Caco-2 (cell line): ENCODE measurements around the gene CEACAM4. TPM values are rescaled to one million over a fixed set of nuclear protein-coding genes. Genes with fewer than 3 reads are reported as not detected.

ENCODE experiments used
- Bru-seq: library from RNA; stranded (reverse); fragments of 400-500 nt; gene quantifications from one replicate; lab custom pipeline; 2021; lab: Mats Ljungman, UMichigan
- BruChase-seq, 2 experiments: library from RNA; stranded (reverse); fragments of 400-500 nt; gene quantifications; one replicate each; lab custom pipeline; 2021; lab: Mats Ljungman, UMichigan
- BruUV-seq: library from RNA; stranded (reverse); fragments of 400-500 nt; replicated peaks from 2 replicates; lab custom pipeline; 2021; lab: Mats Ljungman, UMichigan
- CTCF ChIA-PET: fragments of 300-600 bp; sonication (Branson Sonifier 250); formaldehyde crosslinking; loops from one replicate; lab custom pipeline; 2022; ENCODE audit warnings: antibody characterized with exemption; lab: Charles Lee
- POLR2A ChIA-PET: fragments of 300-600 bp; sonication (Branson Sonifier 250); formaldehyde crosslinking; loops from one replicate; lab custom pipeline; 2022; ENCODE audit warnings: antibody characterized with exemption; lab: Charles Lee
- DNase-seq, 2 experiments: peaks; one replicate each; pipeline versions ENCODE4 v3.0.0 to v3.0.0-alpha.2; 2020 to 2022
- H3K27me3 ChIP-seq: replicated peaks from 2 replicates; pipeline ENCODE4 v1.6.0; 2011; ENCODE audit warnings: low read length; ENCODE audit not compliant: control insufficient read depth, insufficient read depth
- H3K36me3 ChIP-seq: 2 replicates; pipeline ENCODE4 v1.5.1; 2011; ENCODE audit warnings: low read length; ENCODE audit not compliant: control insufficient read depth, insufficient read depth
- H3K4me1 ChIP-seq: fragments of 250-450 bp; sonication (Bioruptor Pico); 2 replicates; pipeline ENCODE4 v1.5.1; 2020; ENCODE audit warnings: mild to moderate bottlenecking
- H3K4me3 ChIP-seq: 2 replicates; pipeline ENCODE4 v1.5.1; 2011; ENCODE audit warnings: low read depth, mild to moderate bottlenecking, control low read depth, low read length
- H3K9me3 ChIP-seq: fragments of 250-450 bp; sonication (Bioruptor Pico); 2 replicates; pipeline ENCODE4 v1.5.1; 2020; ENCODE audit warnings: mild to moderate bottlenecking, moderate library complexity
- H3K27ac Mint-ChIP-seq: one replicate; pipeline ENCODE4 v1.8.0; 2022; ENCODE audit warnings: mixed read lengths; ENCODE audit not compliant: unreplicated experiment
- H3K27me3 Mint-ChIP-seq: one replicate; pipeline ENCODE4 v1.8.0; 2022; ENCODE audit warnings: mixed read lengths; ENCODE audit not compliant: insufficient read depth, unreplicated experiment
- H3K36me3 Mint-ChIP-seq: one replicate; pipeline ENCODE4 v1.8.0; 2022; ENCODE audit warnings: mild to moderate bottlenecking, mixed read lengths; ENCODE audit not compliant: insufficient read depth, unreplicated experiment
- H3K4me1 Mint-ChIP-seq: one replicate; pipeline ENCODE4 v1.8.0; 2022; ENCODE audit warnings: low read depth, mixed read lengths; ENCODE audit not compliant: unreplicated experiment
- H3K4me3 Mint-ChIP-seq: one replicate; pipeline ENCODE4 v1.8.0; 2022; ENCODE audit warnings: mild to moderate bottlenecking, moderate library complexity, mixed read lengths; ENCODE audit not compliant: unreplicated experiment
- H3K9me3 Mint-ChIP-seq: one replicate; pipeline ENCODE4 v1.8.0; 2022; ENCODE audit warnings: mixed read lengths; ENCODE audit not compliant: unreplicated experiment
- intact Hi-C: fragments of 100-400 bp; cut with micrococcal nuclease; formaldehyde crosslinking; loops from one replicate; pipeline ENCODE4 v1.10.0; 2022; ENCODE audit not compliant: unreplicated experiment
- long read RNA-seq: library from polyadenylated mRNA; stranded (forward); transcript quantifications from one replicate; pipeline ENCODE4 v2.0.0, GENCODE V29; 2022
- total RNA-seq: library from RNA; stranded (reverse); gene quantifications from 2 replicates; pipeline ENCODE4 v1.2.3, GENCODE V29; 2022
- TF ChIP-seq, protein P1 (sequence below), 2 experiments: fragments of 200-600 bp in 1 of 2; IDR thresholded peaks; 1 replicate in 1 of 2; 2 replicates in 1 of 2; pipeline versions ENCODE4 v1.5.1 to v1.8.0; 2011 to 2022; ENCODE audit warnings: antibody characterized with exemption in 1 of 2, control low read depth in 1 of 2, inconsistent platforms in 1 of 2, low read depth in 1 of 2, low read length in 1 of 2, mild to moderate bottlenecking in 1 of 2, moderate library complexity in 1 of 2; ENCODE audit not compliant: insufficient read depth in 1 of 2, severe bottlenecking in 1 of 2, unreplicated experiment in 1 of 2

CEACAM4 gene
- not detected in 2 replicates for total RNA-seq
- not detected for Bru-seq, nascent RNA
- not detected for BruChase-seq, experiment 1, labeled RNA remaining after a 2-hour chase
- BruChase-seq, experiment 2, labeled RNA remaining after a 6-hour chase = not detected
- long read RNA-seq = 0 reads

GRCh38 chr19:41626877-41627276, at the start of gene CEACAM4:
TSS of gene CEACAM4 (minus strand) at chr19:41627074. CDS start at chr19:41626963, 111 bp downstream.
- TF ChIP-seq, protein P1, sequence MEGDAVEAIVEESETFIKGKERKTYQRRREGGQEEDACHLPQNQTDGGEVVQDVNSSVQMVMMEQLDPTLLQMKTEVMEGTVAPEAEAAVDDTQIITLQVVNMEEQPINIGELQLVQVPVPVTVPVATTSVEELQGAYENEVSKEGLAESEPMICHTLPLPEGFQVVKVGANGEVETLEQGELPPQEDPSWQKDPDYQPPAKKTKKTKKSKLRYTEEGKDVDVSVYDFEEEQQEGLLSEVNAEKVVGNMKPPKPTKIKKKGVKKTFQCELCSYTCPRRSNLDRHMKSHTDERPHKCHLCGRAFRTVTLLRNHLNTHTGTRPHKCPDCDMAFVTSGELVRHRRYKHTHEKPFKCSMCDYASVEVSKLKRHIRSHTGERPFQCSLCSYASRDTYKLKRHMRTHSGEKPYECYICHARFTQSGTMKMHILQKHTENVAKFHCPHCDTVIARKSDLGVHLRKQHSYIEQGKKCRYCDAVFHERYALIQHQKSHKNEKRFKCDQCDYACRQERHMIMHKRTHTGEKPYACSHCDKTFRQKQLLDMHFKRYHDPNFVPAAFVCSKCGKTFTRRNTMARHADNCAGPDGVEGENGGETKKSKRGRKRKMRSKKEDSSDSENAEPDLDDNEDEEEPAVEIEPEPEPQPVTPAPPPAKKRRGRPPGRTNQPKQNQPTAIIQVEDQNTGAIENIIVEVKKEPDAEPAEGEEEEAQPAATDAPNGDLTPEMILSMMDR (IDR thresholded peaks at IDR 0.05; ENCODE audit: insufficient read depth in 1 of 2, low read depth in 1 of 2, low read length in 1 of 2, severe bottlenecking in 1 of 2, unreplicated experiment in 1 of 2) = no peak
- no TSS peak for BruUV-seq
- POLR2A ChIA-PET = no interaction called here
- Histone ChIP-seq H3K27me3 (no peaks in the 10 kb centered on the region; the same call in 1 of the 2 replicates), H3K9me3 (no peaks in the 10 kb centered on the region; the same call in 1 of the 2 replicates), H3K4me3 (no peak within 1 kb of the TSS), H3K36me3 (no peaks in the 10 kb centered on the region), H3K4me1 (no peaks in the 10 kb centered on the region)
- H3K4me1 Mint-ChIP-seq = no peaks in the 10 kb centered on the region
- intact Hi-C loops = no loop called here
- H3K9me3 Mint-ChIP-seq = peaks cover 9% of the 10 kb centered on the region
- no peak for DNase-seq
- peaks cover 26% of the 10 kb centered on the region for H3K27me3 Mint-ChIP-seq
- H3K27ac Mint-ChIP-seq = no peak within 1 kb of the TSS
- CTCF ChIA-PET = no interaction called here
- H3K4me3 Mint-ChIP-seq = no peak within 1 kb of the TSS
- no peaks in the 10 kb centered on the region for H3K36me3 Mint-ChIP-seq

DNA sequence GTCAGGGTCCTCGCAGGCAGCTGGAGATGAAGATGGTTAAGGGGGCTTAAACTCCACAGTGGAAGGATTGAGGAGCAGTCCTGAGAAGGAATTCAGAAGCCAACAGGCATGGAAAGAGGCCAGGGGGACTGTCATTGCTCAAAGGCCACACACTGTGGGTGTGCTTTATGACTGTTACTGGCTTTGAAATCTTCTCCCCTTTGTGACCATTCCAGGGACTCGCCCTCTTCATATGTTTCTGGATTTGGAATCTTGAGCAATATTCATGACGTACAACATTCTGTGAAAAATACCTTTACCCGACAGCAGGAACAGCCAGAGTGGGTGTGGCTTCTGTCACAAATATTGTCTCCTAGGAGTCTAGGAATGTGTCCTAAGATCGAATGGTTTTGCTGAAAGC, 44.6 kb upstream of the CEACAM4 start:
- BruUV-seq = no TSS peak
- DNase-seq = no peak
- H3K36me3 Mint-ChIP-seq = no peaks in the 10 kb centered on the region
- Histone ChIP-seq H3K9me3 (peaks cover 10% of the 10 kb centered on the region), H3K4me3 (no peak overlapping the region), H3K36me3 (no peaks in the 10 kb centered on the region), H3K4me1 (no peaks in the 10 kb centered on the region), H3K27me3 (no peaks in the 10 kb centered on the region)
- peaks cover 8% of the 10 kb centered on the region for H3K27me3 Mint-ChIP-seq
- ChIA-PET CTCF (no interaction called here), POLR2A (no interaction called here)
- H3K4me3 Mint-ChIP-seq = no peak overlapping the region
- H3K9me3 Mint-ChIP-seq = no peaks in the 10 kb centered on the region
- TF ChIP-seq, protein P1 (IDR thresholded peaks at IDR 0.05; ENCODE audit: insufficient read depth in 1 of 2, low read depth in 1 of 2, low read length in 1 of 2, severe bottlenecking in 1 of 2, unreplicated experiment in 1 of 2) = no peak
- no peak overlapping the region for H3K27ac Mint-ChIP-seq
- H3K4me1 Mint-ChIP-seq = no peaks in the 10 kb centered on the region
- intact Hi-C loops = no loop called here

- H3K9me3 ChIP-seq = peaks cover 17% of the 10 kb centered on the region
- BruUV-seq = no TSS peak
- H3K27me3 ChIP-seq = no peaks in the 10 kb centered on the region
- CTCF ChIA-PET = no interaction called here
- H3K27ac Mint-ChIP-seq = no peak overlapping the region
- POLR2A ChIA-PET = no interaction called here
- H3K9me3 Mint-ChIP-seq = no peaks in the 10 kb centered on the region
- TF ChIP-seq, protein P1 (IDR thresholded peaks at IDR 0.05; ENCODE audit: insufficient read depth in 1 of 2, low read depth in 1 of 2, low read length in 1 of 2, severe bottlenecking in 1 of 2, unreplicated experiment in 1 of 2) = no peak
- intact Hi-C loops = no loop called here
- H3K4me3 ChIP-seq = no peak overlapping the region
- H3K4me3 Mint-ChIP-seq = no peak overlapping the region
- no peaks in the 10 kb centered on the region for H3K36me3 ChIP-seq
- no peak for DNase-seq
- H3K36me3 Mint-ChIP-seq = no peaks in the 10 kb centered on the region
- no peaks in the 10 kb centered on the region for H3K4me1 Mint-ChIP-seq
- no peaks in the 10 kb centered on the region for H3K4me1 ChIP-seq
- peaks cover 8% of the 10 kb centered on the region for H3K27me3 Mint-ChIP-seq
Observed at GRCh38 chr19:41670755-41671154, 43.9 kb upstream of the CEACAM4 start.
